Neural cell (in vitro differentiated cells): Measurements from ENCODE around the gene PPP2R3A. TPM values are rescaled to one million over a fixed set of nuclear protein-coding genes. Genes with fewer than 3 reads are reported as not detected.

Experiments
- H2AFZ ChIP-seq: fragments of 200-600, 300-800 bp; sonication (generic), shearing (Covaris generic); 2 replicates; pipeline ENCODE4 v1.6.0; 2014; ENCODE audit warnings: low read depth, mild to moderate bottlenecking, antibody characterized with exemption, low read length, moderate library complexity
- H3F3A ChIP-seq: fragments of 200-600 bp; shearing (Covaris generic); 2 replicates; pipeline ENCODE4 v1.6.1; 2016; ENCODE audit warnings: mild to moderate bottlenecking, moderate library complexity, mixed read lengths, antibody characterized with exemption, low read length; ENCODE audit not compliant: insufficient read depth, poor library complexity, severe bottlenecking
- H3K27ac ChIP-seq: fragments of 200-600, 300-800 bp; sonication (generic), shearing (Covaris generic); 2 replicates; pipeline ENCODE4 v1.5.1; 2014; ENCODE audit warnings: mild to moderate bottlenecking, low read length, moderate library complexity
- H3K27me3 ChIP-seq: fragments of 300-800, 200-600 bp; sonication (generic), shearing (Covaris generic); 2 replicates; pipeline ENCODE4 v1.6.0; 2014; ENCODE audit warnings: mild to moderate bottlenecking, low read depth, low read length, moderate library complexity; ENCODE audit not compliant: insufficient read depth
- H3K36me3 ChIP-seq: fragments of 300-800, 200-600 bp; sonication (generic), shearing (Covaris generic); 2 replicates; pipeline ENCODE4 v1.5.1; 2014; ENCODE audit warnings: mild to moderate bottlenecking, antibody characterized with exemption, low read length, moderate library complexity; ENCODE audit not compliant: insufficient read depth
- H3K4me2 ChIP-seq: fragments of 300-800, 200-600 bp; sonication (generic), shearing (Covaris generic); 2 replicates; pipeline ENCODE4 v1.6.0; 2014; ENCODE audit warnings: mild to moderate bottlenecking, low read length
- H3K4me3 ChIP-seq: fragments of 300-800, 200-600 bp; sonication (generic), shearing (Covaris generic); 2 replicates; pipeline ENCODE4 v1.5.1; 2014; ENCODE audit warnings: mild to moderate bottlenecking, low read length, moderate library complexity
- H3K79me2 ChIP-seq: fragments of 200-600 bp; shearing (Covaris generic); replicated peaks from 2 replicates; pipeline ENCODE4 v1.6.0; 2014; ENCODE audit warnings: mild to moderate bottlenecking, low read length, moderate library complexity; ENCODE audit not compliant: insufficient read depth
- H3K9ac ChIP-seq: fragments of 300-800, 200-600 bp; sonication (generic), shearing (Covaris generic); 2 replicates; pipeline ENCODE4 v1.6.1; 2016; ENCODE audit warnings: mild to moderate bottlenecking, low read length, mixed read lengths
- H3K9me2 ChIP-seq: fragments of 200-600 bp; shearing (Covaris generic); 2 replicates; pipeline ENCODE4 v1.6.1; 2016; ENCODE audit warnings: mild to moderate bottlenecking, low read length, mixed read lengths; ENCODE audit not compliant: insufficient read depth
- H3K9me3 ChIP-seq: fragments of 200-600, 300-800 bp; sonication (generic), shearing (Covaris generic); 2 replicates; pipeline ENCODE4 v1.6.1; 2016; ENCODE audit warnings: mild to moderate bottlenecking, mixed run types, low read length, moderate library complexity, mixed read lengths
- H4K20me1 ChIP-seq: fragments of 200-600 bp; shearing (Covaris generic); 2 replicates; pipeline ENCODE4 v1.6.1; 2016; ENCODE audit warnings: mild to moderate bottlenecking, mixed run types; ENCODE audit not compliant: insufficient read depth
- CTCF ChIP-seq: fragments of 450-650 bp; IDR thresholded peaks from 2 replicates; pipeline ENCODE4 v1.5.1; 2014; ENCODE audit warnings: antibody characterized with exemption, mild to moderate bottlenecking, moderate library complexity; ENCODE audit not compliant: poor library complexity, severe bottlenecking
- EP300 ChIP-seq: fragments of 450-650 bp; conservative IDR thresholded peaks from 2 replicates; pipeline ENCODE4 v1.6.1; 2014; ENCODE audit warnings: antibody characterized with exemption, mild to moderate bottlenecking, moderate library complexity; ENCODE audit not compliant: poor library complexity, severe bottlenecking
- EZH2 ChIP-seq: fragments of 200-600, 300-800 bp; shearing (Covaris generic), sonication (generic); IDR thresholded peaks from 2 replicates; pipeline ENCODE4 v1.6.1; 2014; ENCODE audit warnings: antibody characterized with exemption, low read length, borderline replicate concordance, mild to moderate bottlenecking; ENCODE audit not compliant: insufficient read depth, poor library complexity, severe bottlenecking
- MXI1 ChIP-seq: fragments of 450-650 bp; conservative IDR thresholded peaks from 2 replicates; pipeline ENCODE4 v1.6.1; 2014; ENCODE audit warnings: antibody characterized with exemption, mild to moderate bottlenecking; ENCODE audit not compliant: poor library complexity, severe bottlenecking
- POLR2AphosphoS5 ChIP-seq: IDR thresholded peaks from 2 replicates; pipeline ENCODE4 v1.6.1; 2012
- RAD21 ChIP-seq: fragments of 450-650 bp; conservative IDR thresholded peaks from 2 replicates; pipeline ENCODE4 v1.6.1; 2014; ENCODE audit warnings: antibody characterized with exemption, mild to moderate bottlenecking, moderate library complexity
- REST ChIP-seq: IDR thresholded peaks from 2 replicates; pipeline ENCODE4 v1.6.1; 2012; ENCODE audit warnings: borderline replicate concordance
- SMC3 ChIP-seq: fragments of 450-650 bp; conservative IDR thresholded peaks from 2 replicates; pipeline ENCODE4 v1.6.1; 2014; ENCODE audit warnings: antibody characterized with exemption, mild to moderate bottlenecking, moderate library complexity; ENCODE audit not compliant: poor library complexity
- TAF1 ChIP-seq: IDR thresholded peaks from 2 replicates; pipeline ENCODE4 v1.6.1; 2012; ENCODE audit warnings: low read depth
- polyA plus RNA-seq: library from polyadenylated mRNA; depleted of rRNA; stranded (reverse); fragments of >200 nt; gene quantifications from 2 replicates; pipeline ENCODE4 v1.2.3, GENCODE V29; 2014

Gene PPP2R3A
- polyA plus RNA-seq, 1 donor from 2014 or later = 17.9 TPM

- Histone ChIP-seq H3K36me3 (no peaks in the 10 kb centered on the region), H2AFZ (no peak overlapping the region), H3F3A (no peaks in the 10 kb centered on the region), H3K9me2 (no peaks in the 10 kb centered on the region), H3K27me3 (no peaks in the 10 kb centered on the region), H3K27ac (no peak overlapping the region), H3K9ac (no peak overlapping the region), H3K4me2 (no peak overlapping the region), H4K20me1 (no peaks in the 10 kb centered on the region), H3K4me3 (no peak overlapping the region), H3K9me3 (no peaks in the 10 kb centered on the region), H3K79me2 (peaks cover 16% of the 10 kb centered on the region)
- no peak for TF ChIP-seq CTCF
These were observed 32.2 kb downstream of the PPP2R3A start for GRCh38 chr3:135997554-135998320.

GRCh38 chr3:136008221-136008620 is 42.7 kb downstream of the PPP2R3A start:
- H3K36me3 ChIP-seq = no peaks in the 10 kb centered on the region
- no peak overlapping the region for H2AFZ ChIP-seq
- H3K4me3 ChIP-seq = no peak overlapping the region
- no peak overlapping the region for H3K27ac ChIP-seq
- H3K27me3 ChIP-seq = no peaks in the 10 kb centered on the region
- no peaks in the 10 kb centered on the region for H3K9me3 ChIP-seq
- no peaks in the 10 kb centered on the region for H4K20me1 ChIP-seq
- H3K79me2 ChIP-seq = no peaks in the 10 kb centered on the region
- TF ChIP-seq SMC3 (no peak), TAF1 (no peak), MXI1 (no peak), EZH2 (no peak), RAD21 (no peak), CTCF (no peak), EP300 (no peak), REST (no peak), POLR2AphosphoS5 (no peak)
- no peak overlapping the region for H3K9ac ChIP-seq
- H3F3A ChIP-seq = no peaks in the 10 kb centered on the region
- H3K9me2 ChIP-seq = no peaks in the 10 kb centered on the region
- no peak overlapping the region for H3K4me2 ChIP-seq
